HG02852 (cell line): ENCODE measurements around the gene CTNNA3.

Experiments
- ATAC-seq: cut with Tn5 transposase; IDR thresholded peaks from one replicate; pipeline ENCODE4 v1.9.1; 2021; ENCODE audit warnings: mild to moderate bottlenecking, moderate library complexity; ENCODE audit not compliant: unreplicated experiment

The CTNNA3 gene

DNA sequence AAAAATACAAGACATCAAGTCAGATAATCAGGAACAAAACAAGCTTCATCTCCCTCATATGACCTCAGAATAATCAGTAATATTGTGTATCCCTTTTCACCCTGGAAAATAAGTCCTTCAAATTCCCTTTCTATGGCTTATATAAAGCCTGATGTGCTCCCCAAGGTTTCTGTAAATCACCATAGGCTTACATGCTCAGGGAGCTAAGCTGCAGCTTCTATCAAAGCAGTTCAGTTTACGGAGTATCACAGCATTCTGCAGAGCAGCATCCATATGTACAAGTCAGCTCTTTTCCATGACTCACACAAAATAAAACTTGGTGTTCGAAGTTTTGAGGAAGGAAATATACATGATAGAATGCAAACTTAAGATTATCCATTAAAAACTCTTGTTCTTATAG lies 544.5 kb downstream of the CTNNA3 start:
- ATAC-seq, result no peak

DNA sequence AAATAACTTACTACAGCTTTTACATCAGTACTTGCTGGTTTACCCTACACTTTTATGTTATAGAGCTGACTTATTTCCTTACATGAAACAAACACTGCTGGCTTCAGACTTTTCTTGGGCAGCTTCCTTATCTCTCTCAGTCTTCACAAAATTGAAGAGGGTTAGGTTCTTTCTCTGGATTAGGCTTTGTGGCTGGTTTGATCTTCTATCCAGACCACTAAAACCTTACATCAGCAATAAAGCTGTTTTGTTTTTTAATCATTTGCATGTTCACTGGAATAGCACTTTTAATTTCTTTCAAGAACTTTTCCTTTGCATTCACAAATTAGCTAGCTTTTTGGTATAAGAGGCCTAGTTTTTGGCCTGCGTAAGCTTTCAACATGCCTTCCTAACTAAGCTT lies 551.5 kb downstream of the CTNNA3 start:
- no peak for ATAC-seq

DNA sequence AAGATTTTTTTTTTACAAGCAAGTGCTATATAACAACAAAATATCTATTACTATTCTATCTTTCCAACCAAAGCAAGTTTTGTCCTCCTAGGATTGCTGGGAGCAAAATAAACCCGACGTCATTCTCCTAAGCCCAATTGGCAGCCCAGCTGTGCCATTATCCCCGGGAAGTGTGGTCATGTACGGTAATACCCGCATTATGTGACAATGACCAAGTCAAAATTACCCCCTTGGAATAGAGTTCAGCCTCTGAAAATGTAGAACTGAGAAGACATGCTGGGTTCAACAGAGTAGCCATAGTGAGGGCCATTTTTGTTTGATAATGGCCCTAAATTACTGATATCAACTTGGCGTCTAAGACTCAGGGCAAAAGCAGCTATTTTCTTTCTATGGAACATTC lies 554.7 kb downstream of the CTNNA3 start:
- ATAC-seq, result no peak

DNA sequence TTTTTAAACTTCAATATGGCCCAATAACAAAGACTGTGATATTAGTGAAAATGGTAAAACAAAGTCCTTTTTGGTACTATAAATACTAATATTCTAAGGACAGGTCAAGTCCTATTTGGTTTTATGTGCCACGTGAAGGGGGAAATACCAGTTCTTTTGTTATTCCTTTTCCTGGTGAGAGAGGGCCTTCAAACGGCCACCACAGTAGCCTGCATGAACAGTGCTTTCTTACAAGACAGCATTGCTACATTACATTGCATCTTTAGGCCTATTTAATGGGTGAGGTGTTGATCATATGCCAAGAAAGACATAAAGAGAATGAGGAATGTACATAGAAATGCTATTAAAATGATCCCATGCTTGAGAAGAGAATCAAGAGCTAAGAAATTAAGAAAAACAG lies 555.4 kb downstream of the CTNNA3 start:
- no peak for ATAC-seq

DNA sequence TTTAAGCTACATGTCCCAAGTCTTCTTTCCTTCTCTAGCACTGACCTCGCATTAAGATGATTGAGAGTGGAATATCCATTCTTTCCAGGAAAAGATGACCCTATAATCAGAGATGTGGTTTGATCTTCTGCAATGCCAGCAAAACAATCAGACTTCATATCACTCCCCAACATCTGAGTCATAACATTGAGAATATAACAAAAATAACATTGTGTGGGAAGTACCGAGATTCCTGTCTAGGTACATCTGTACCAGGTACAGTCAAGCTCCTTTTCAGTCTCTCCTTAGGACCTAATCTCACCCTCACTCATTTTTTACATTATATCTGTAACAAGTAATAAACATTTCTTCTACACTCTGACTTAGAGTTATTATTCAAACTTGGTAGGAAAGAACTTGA lies 568.6 kb downstream of the CTNNA3 start:
- ATAC-seq, result no peak

DNA sequence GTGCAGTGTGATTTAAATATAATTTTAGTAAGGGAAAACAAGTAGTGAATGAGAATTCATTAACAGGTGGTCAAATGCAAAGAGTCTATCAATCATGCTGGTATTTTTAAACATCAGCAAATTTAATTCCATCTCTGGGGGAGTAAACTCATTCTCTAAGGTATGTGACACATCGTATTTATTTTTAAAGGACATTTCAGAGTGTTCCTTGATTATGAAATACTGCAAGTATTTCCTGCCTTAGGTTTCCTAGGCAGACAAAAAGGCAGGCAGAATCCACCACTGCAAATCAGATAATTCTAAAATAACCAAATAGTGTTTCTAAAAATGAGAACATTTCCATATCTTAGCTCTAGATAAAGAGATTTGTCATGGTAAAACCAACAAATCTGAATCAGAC lies 576.3 kb downstream of the CTNNA3 start:
- ATAC-seq, result no peak

DNA sequence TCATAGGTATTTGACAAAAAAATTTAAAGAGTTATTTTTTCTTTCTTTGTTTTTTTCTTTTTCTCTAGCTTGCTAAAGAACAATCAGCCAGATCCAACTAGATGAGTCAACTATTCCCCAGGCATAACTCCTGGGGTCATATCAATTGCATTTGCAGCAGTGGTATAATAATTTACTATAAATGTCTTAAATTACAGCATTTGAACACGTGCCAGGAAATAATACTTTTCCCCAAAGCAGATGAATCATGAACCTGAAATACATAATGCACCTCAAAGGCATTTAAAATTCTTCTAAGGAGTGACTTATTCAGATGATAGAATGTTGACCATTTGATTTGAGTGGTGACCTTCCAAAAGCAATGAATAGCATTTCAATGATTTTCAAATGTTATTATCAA lies 580.0 kb downstream of the CTNNA3 start:
- ATAC-seq, result no peak

DNA sequence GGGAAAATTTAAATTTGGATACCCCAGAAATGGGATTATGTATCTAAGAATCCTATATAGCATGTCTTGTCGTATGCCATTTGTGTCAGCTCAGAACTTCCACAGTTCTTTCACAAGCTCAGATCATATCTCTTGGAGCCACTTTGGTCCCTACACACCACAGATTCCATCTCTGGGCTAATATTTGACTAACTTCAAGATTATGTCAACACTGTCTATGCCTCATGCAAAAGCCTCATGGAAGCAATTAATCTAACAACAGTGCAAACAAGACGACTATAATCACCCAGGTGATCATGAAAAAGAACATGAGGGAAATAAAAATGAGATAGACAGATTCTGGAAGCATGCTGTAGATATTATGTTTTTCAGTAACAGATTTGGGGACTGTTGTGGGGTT lies 581.0 kb downstream of the CTNNA3 start:
- ATAC-seq, result no peak

DNA sequence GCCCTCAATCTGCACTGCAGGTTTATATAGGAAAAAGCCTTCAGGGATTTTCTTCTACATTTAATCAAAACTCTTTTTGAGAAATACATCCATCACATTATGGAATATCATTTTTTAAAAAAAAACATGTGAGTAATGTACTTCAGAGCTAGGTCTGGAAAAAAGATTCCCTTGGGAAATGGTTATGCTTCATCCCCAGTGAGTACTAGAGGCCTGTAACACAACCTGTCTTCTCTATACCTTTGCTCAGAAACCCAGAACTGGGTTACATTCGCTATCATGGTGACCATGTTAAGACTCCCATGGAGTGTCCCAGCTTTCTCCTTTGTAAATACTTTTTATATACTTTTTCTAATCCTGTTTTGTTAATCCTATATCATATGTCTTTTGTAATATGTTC lies 583.2 kb downstream of the CTNNA3 start:
- no peak for ATAC-seq

DNA sequence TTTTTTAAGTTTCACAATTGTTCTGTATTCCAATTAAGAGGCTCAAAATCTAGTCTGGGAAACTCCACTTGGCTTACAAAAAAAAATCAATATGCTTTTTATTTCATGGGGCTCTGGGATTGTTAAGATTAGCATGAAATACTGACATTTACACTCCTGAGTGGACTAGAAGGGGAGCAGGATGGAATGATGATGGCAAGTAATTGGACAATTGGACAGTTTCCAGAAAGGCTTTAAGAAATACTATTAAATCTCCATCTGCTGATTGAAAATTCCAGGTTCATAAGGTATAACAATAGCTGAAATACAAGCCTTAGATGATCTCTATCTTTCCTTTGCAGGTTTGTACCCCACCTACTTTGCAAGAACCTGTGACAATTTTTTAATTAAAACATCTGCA lies 585.7 kb downstream of the CTNNA3 start:
- no peak for ATAC-seq

DNA sequence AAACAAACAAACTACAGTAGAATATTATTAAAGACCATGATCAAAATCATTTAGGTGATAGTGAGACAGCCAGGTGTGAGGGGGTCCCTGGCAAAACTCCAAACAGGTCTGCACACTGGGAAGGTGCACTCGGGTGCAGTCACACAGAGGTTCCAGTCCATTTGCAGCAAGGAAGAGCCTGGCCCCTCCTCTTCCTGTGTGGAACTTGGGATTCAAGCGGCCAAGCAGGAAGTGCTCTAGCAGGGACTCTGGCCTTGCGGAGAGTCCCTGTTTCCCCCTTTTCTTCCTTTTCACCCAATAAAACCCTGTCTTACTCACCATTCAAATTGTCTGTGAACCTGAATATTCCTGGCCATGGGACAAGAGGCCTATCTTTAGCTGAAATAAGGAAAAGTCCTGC lies 588.3 kb downstream of the CTNNA3 start:
- no peak for ATAC-seq

DNA sequence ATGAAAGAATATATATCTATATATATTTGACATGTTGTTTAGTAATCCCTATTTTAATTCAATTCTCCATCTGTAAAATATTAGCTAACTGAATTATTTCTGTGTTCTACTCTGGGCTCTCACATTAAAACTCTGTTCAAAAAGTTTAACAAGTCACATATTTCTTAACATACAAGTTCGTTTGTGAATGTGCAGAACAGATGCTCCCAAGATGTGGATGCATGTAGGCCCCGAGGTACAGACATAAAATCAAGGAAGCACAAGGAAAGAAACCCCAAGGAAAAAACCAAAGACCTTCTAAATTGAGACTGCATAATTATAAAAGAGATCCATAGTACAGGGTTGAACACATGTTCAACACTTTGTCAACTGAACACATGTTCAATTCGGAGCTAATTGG lies 595.0 kb downstream of the CTNNA3 start:
- no peak for ATAC-seq

DNA sequence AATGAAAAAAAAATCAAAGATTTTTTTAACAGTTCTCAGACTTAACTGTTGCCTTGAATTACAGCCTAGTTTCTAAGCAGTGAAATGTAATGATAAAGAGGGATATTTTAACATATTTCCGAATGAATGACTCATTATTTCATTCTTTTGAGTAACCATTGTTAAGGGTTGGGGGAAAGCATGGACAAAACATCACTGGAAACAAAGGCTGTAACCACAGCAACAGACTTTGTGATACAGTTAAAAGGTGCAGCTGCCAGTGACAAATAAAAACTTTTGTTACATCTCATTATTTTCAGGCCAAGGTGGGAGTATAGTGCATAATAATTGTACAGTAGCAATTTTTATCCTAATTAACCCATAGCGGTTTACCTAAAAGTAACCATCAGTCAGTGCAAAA lies 597.5 kb downstream of the CTNNA3 start:
- ATAC-seq, result no peak

DNA sequence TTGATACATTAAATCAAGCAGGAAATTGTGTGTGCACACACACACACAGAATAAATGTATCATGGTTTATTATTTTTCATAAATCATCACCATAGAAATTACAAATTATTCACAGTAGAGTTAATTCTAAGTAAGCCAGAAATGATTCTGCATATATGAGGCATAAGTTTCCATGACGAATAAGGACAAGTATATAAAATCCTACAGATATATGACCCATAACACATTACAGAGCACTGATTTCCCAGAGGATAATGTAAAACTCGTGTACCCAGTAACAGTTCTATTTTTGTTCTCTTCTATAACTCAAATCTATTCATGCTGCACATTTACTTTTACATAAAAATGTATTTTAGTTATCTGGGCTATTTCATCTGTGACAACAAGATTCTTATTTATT lies 600.5 kb downstream of the CTNNA3 start:
- no peak for ATAC-seq

DNA sequence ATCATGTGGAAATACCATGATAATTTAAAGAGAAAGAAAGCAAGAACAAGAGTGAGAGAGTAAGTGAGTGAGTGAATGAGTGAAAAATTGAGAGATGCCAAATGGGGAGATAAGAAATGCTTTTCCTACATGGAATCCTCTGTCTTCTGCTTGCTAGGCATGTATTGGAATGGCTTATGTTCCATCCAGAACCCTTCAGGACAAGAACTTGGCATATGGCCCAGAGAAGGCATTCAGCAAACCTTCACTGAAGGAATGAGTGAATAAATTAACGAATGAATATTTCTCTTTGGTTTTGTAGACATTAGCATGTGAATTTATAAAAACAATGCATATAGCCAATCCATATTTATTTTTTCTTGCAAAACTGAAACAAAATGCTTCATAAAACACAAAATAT lies 608.0 kb downstream of the CTNNA3 start:
- no peak for ATAC-seq

DNA sequence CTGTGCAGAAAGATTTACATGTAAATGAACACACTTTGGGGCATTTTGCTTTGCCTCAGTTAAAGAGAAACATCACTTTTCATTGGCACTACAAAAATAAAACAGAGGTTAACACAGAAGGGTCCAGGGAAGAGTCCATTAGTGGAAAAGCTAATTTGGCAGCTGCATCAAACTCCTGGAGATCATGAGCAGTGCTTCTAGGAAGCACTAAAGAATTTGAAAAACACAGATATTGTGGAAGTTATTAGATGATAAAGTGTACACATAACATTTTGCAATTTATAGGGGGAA lies 608.9 kb downstream of the CTNNA3 start:
- no peak for ATAC-seq

DNA sequence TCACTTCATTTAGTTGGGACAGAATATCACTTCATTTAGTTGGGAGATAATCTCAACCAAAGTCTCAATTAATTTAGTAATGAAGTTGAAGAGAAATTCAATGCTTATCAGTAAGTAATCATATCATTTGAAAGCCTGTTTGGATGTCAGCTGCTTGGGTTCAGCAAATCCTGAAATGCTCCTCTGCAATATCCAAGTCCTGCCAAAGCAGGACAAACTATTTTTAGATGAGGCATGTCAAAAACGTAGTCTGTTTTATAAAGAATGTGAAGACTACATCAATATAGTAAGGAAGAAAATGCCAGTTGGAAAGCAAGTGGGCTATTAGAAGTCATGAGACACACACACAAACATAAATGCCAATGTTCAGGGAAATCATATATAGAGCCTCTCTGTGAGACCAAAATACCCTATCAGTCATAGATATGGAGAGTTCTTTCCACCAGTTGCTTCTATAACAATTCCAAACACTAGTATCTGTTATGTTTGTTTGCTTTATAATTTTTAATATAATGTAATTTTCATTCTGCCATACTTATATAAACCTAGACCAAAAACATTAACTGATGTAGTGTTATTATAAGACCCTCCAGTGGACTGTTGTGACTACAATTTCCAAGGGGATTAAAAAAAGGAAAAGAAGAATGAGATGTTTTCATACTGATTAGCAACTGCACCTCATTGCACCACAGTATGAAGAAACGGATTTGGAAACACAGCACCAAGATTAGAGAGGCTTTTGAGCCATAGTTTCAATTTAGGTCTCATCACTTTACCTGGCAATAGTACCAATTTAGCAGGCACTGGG lies 609.5 kb downstream of the CTNNA3 start:
- no peak for ATAC-seq

DNA sequence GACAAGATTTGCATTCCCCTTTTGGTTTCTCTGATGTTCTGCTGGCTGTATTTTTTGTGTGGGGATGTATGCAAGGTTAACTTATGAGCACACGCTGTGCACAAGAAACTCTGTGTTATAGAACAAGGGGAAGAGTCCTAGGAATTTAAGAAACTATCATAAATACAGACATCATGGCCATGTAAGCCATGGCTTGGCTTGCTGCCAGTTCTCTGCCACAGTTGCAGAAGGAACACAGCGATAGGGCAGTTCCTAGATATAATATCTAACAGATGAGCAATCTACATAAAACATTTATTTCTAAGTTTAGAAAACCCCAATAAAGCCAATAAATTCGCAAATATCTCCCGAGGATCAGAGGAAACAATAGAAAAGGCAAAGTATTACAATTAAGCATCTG lies 616.9 kb downstream of the CTNNA3 start:
- ATAC-seq, result no peak

DNA sequence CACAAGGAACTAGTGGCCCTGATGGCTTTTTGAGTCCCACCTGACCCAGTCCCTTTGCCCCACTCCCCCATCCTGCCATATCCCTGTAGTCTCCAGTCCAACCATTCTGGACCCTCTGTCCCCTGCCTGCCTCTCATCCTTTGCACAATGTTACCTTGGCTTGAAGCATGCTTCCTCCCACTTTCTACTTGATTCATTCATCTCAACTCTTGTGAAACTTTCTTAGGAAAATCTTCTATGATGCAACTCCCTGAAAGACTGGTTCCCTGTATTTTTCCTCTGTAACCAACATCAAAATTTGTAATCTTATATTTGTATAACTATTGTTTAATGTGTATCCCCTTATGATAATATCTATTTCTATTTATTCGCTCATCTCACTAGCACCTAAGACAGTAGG lies 618.6 kb downstream of the CTNNA3 start:
- ATAC-seq, result no peak

DNA sequence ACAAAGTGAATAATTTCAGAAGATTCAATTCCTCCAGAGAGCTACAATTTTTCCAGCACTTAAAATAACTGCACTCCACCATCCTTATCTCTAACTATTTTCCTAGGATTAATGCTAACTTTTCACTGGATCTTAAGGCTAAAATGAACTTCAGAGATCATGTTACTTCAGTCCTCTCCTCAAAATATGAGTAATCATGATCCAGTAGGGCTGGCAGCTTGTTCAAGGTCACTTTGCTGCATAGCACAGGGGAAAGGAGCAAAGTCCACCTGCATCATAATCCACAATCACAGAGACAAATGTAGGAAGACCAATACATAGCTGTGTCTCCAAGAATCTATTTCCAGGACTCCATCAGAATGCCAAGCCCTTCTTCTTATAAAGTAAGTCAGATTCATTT lies 619.9 kb downstream of the CTNNA3 start:
- ATAC-seq, result no peak

DNA sequence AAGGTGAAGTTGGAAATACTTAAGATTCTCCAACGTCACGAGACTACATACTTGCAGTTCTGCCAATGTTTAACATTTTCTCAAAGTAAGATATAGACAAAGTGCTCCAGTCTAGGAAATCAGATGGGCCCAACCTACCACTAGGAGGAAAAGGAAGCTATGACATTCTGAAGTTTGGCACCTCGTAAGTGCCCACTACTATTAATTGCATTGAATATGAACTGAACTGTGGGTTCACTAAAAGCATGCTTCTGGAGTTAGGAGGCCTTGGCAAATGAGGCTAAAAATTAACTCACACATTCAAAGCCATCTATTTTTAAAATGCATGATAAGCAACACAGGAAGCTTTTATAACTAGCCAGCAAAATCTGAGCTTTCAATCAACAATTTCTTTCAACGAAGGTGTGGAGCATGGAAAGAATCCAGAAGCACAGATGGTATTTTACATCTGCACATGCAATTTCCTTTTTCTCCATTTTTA lies 620.5 kb downstream of the CTNNA3 start:
- no peak for ATAC-seq

DNA sequence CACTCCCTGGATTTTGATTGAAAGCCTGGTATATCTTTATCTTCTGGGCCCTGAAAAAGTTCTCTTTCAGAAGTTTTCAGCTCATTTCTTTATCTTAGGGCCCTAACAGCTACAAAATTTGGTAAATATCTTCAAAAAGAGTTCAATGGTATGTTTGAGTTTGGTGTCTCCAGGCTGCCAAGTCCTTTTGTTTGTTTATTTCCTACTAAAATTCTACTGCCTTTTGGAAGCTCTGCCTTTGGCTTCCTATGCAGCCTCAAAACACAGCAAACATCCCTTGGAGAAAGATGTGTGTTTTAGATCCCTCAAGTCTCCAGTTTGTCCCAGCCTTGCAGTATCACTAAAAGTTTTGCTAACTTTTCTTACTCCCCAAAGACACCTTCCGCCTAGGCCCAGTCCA lies 623.3 kb downstream of the CTNNA3 start:
- ATAC-seq, result no peak

DNA sequence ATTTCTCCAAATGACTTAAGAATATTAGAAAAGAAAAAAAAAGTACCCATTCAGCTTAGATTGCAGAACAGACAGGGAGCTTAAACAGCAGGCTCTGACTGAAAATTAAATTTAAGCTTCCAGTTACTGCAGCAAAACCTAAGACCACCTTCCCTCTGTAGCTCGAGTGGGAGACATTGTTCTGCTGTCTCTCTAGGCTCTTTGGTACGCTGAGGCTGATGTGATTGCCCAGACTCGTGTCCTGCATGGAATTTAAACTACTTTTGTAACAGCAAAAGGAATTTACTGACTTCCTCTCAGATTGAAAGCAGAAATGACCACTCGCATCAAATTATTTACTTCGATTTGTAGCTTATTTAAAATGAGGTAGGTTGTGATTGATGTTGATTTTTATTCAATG lies 645.6 kb downstream of the CTNNA3 start:
- no peak for ATAC-seq
